Spleen (tissue), 7 donors: Measurements from ENCODE around the gene TMEM131L.

ENCODE experiments used
- POLR2A ChIP-seq, 3 donors: fragments of 450-650 bp; IDR thresholded peaks; one replicate each; pipeline ENCODE4 v1.5.1; 2017; ENCODE audit warnings: antibody characterized with exemption in 3 of 3, mild to moderate bottlenecking in 1 of 3
- POLR2AphosphoS5 ChIP-seq, 3 donors: sonication (generic); formaldehyde crosslinking; IDR thresholded peaks; one replicate each; pipeline ENCODE4 v1.5.1; 2017; ENCODE audit warnings: antibody characterized with exemption in 3 of 3
- TF ChIP-seq, protein P1 (sequence below), 11 experiments: fragments of 200-600 bp in 7 of 11; fragments of 450-650 bp in 4 of 11; sonication (generic) in 4 of 11; IDR thresholded peaks in 8 of 11; conservative IDR thresholded peaks in 3 of 11; 1 replicate in 7 of 11; 2 replicates in 4 of 11; pipeline versions ENCODE4 v1.4.0 to v1.8.0; 2016 to 2021; ENCODE audit warnings: antibody characterized with exemption in 11 of 11, inconsistent platforms in 4 of 11, mild to moderate bottlenecking in 1 of 11
- donor health status: DM: no; HTN: no; CAD: no; lungs with moderate emphysema.
- donor health status: DM: no; HTN: no; CAD: no.
- donor health status: DM: no; HTN: no; CAD: no.

DNA sequence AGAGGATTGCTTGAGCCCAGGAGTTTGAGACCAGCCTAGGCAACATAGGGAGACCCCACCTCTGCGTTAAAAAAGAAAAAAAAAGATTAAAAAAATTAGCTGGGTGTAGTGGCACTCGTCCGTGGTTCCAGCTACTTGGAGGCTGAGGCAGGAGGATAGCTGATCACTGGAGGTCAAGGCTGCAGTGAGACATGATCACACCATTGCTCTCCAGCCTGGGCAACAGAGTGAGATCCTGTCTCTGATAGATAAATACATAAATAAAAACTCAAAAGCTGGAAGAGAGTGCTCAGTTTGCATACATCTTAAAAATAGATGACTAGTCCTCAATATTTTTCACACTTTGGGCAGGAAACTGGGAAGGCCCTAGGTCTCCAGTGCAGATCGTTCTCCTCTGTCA is 54.1 kb downstream of the TMEM131L start:
- TF ChIP-seq, protein P1, sequence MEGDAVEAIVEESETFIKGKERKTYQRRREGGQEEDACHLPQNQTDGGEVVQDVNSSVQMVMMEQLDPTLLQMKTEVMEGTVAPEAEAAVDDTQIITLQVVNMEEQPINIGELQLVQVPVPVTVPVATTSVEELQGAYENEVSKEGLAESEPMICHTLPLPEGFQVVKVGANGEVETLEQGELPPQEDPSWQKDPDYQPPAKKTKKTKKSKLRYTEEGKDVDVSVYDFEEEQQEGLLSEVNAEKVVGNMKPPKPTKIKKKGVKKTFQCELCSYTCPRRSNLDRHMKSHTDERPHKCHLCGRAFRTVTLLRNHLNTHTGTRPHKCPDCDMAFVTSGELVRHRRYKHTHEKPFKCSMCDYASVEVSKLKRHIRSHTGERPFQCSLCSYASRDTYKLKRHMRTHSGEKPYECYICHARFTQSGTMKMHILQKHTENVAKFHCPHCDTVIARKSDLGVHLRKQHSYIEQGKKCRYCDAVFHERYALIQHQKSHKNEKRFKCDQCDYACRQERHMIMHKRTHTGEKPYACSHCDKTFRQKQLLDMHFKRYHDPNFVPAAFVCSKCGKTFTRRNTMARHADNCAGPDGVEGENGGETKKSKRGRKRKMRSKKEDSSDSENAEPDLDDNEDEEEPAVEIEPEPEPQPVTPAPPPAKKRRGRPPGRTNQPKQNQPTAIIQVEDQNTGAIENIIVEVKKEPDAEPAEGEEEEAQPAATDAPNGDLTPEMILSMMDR (IDR thresholded peaks at IDR 0.05 in 8 of 11, conservative IDR thresholded peaks at IDR 0.05 in 3 of 11), result no peak
- TF ChIP-seq POLR2A (IDR thresholded peaks at IDR 0.05), result no peak
- TF ChIP-seq POLR2AphosphoS5 (IDR thresholded peaks at IDR 0.05), result no peak
